HG02588 (cell line): ENCODE measurements around the gene PDLIM5.

Source experiments
- ATAC-seq: cut with Tn5 transposase; IDR thresholded peaks from one replicate; pipeline ENCODE4 v1.9.1; 2021; ENCODE audit warnings: mild to moderate bottlenecking, moderate library complexity; ENCODE audit not compliant: unreplicated experiment

Gene PDLIM5

DNA sequence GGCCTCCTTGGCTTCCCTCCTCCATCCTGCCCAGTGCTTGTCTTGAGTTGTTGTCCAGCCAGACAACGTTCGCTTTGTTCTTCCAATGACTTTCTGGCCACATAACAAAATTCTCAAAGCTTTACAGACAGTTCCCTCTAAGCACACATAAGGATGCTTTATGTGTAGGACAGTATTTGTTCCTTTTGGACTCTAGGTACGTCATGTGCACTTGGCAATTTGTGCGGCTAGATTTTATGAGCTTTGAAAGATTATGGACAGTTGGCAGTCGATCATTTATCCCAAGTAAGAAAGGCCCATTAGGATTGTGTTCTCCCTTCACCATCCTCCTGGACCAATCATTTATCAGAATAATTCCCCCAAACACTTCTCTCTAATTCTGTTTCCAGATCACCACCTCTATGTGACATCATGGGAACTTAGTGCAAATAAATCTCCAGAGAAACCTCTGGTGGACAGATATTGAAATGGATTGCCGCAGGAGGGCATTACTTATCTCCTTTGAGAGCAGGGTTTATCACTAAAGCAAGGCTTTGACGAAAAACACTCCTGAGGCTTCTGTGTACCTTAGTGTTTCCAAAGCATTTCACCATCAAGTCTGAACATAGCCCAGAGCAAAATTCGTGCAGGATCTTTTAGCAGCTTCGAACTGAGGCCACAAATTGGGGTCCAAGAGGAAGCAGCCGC is 228.6 kb downstream of the PDLIM5 start:
- no peak for ATAC-seq

DNA sequence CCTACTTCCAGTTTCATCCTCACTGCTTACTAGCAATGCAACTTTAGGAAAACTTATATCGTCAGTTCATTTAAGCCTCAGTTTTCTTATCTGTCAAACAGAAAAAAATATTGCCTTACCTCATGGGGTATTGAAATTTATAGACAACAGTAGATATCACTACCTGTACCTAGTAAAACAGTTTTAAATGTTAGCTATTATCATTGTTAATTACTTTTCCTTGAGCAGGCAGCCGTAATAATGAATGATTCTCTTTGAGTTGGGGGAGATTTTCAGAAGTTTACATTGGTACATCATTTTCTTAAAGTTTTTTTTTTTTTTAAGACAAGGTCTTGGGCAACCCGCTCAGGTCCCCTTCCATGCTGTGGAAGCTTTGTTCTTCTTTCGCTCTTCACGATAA is 234.3 kb downstream of the PDLIM5 start:
- ATAC-seq = no peak

DNA sequence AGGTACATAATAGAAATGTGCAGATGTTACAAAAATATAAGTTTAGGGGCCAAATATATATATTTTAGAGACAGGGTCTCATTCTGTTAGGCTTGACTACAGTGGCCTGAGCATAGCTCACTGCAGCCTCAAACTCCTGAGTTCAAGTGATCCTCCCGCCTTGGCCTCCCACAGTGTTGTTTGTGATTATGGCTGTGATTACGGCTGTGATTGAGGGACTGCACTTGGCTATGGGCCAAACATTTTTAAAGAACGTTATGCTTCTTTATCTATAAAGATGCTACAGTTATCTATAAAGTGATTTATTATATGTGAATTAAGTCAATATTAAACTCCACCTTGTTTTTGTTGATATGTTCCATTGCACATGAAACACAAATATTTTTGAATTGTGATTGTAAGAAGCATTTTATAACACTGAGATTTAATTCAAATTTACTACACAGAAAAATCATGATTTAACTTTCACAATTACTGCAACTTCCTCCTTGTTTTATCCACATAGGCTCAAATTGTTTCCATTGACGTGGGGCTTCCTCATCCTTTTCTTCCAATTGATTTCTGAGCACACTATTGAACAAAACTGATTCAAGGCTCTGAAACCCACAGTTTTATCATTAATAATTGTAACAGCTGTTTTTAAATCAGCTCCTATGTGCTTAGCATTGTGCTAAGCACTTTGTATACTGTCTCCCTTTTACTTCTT is 237.6 kb downstream of the PDLIM5 start:
- no peak for ATAC-seq

DNA sequence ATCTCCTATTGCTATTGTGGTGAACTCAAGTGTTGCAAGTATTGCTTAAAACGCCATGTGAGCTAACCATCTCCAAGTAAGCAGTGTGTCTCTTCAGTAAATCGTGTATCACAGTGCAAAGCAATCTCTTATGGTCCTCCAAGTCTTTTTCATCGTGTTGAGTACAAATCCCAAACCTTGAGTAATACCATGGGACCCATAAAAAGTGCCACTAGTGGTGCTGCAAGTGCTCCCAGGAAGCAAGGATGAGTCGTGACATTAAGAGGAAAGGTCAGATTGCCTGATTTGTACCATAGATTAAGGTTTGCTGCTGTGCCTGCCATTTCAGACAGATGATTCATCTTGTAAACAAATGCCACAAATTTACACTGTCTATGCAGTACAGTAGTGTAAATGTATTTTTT is 239.1 kb downstream of the PDLIM5 start:
- ATAC-seq = no peak

DNA sequence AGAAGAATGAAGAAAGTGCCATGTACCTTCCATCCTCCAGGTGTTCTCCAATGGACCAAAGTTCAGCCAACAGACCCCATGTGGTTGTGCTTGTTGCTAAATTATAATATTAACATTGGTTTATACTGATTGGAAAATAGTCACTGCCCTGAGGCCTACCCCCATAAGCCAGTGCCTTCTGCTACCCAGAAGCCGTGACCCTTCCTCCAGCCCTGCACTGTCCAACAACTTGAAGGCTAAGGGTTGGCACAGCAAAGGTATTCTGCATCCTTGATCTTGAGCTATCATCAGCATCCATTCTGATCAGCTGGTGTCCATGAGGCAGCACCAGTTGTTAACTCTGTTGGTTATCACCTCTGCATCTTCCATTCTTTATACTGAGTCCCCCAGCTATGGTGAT is 239.8 kb downstream of the PDLIM5 start:
- no peak for ATAC-seq

DNA sequence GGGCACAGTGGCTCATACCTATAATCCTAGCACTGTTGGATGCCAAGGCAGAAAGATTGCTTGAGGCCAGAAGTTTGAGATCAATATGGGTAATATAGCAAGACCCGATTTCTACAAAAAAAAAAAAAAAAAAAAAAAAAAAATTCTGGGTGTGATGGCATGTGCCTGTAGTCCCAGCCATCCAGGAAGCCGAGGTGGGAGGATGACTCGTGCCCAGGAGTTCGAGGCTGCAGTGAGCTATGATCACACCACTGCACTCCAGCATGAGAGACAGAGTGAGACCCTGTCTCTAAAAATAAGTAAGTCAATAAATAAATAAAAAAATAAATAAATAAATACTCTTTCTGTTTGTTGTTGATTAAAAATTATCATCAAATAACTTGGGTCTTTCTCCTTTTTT is 243.6 kb downstream of the PDLIM5 start:
- no peak for ATAC-seq

DNA sequence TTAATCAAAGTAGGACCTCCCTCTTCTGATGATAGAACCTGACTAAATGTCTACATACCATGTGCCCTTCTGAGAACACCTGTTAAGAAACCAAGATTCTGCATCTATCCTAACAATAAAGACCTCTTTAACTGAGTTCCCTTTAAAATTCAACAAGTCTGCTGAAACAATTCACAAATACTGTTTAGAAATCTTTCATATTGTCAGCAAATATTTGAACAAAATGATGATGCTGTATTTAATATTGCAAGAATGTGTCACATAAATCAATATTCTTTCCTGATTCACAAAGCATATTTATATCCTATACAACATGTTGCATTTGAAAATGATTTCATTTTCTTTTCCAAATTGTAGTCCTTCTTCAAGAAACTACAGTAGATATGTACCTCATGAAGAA is 246.4 kb downstream of the PDLIM5 start:
- no peak for ATAC-seq

DNA sequence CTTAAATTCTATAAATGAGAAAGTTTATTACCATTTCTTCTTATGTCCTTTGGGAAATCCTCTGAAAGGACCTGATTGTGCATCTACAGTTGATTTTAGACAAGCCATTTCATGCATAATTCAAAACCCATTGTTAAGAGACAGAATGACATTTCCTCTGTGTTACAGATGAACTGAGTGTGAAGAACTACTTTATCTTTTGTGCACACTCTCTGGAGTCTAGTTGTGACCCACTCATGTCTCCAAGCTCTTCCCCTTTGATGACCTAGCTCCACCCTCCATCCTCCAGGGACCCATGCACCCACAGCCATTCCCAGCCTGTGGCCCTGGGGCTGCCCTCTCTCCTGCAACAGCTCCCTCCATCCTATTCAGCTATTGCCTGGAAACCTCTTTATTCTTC is 248.6 kb downstream of the PDLIM5 start:
- ATAC-seq = no peak

DNA sequence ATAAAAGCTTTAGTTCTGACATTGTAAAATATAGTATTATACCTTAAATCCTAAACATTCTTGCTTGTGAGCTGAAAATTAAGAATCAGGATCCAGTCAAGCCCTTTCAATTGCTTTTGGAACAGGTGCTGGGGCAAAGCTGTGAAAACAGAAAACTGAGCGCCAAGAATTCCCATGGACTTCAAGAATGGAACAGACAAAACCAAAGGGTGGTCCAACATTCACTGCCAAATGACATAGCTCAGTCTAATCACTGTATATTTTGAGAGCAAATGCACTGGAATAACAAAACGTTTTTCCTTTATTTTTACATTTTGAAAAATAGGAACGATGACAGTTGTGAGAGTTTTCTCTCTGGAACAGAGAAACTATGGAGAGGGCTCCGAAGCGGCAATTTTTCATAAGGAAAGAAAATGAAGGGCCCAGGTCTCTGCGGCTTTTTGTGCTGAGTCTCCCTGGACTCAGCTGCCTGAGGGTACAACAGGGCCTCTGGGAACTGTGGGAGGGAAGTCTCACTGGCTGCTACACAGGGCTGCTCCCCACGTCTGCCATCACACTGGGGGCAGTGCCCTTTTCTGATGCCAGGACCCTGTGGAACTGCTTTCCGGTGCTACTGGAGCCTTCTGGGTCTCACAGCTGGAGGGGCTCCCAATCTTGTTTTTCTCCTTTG is 250.0 kb downstream of the PDLIM5 start:
- ATAC-seq = no peak

DNA sequence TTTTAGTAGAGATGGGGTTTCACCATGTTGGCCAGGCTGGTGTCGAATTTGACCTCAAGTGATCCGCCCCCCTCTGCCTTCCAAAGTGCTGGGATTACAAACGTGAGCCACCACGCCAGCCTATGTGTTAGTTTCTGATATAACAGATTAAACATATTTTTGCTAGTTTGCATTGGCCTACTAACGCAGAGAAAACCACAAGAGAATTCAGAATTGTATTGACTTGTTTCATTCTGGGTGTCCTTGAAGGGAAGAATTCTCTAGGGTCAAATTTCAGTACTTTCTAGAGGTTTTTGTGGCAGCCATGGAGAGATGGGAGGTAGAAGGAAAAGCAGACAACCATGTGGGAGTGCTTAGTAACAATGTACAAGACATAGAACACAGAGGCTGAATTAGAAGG is 259.9 kb downstream of the PDLIM5 start:
- ATAC-seq = no peak

DNA sequence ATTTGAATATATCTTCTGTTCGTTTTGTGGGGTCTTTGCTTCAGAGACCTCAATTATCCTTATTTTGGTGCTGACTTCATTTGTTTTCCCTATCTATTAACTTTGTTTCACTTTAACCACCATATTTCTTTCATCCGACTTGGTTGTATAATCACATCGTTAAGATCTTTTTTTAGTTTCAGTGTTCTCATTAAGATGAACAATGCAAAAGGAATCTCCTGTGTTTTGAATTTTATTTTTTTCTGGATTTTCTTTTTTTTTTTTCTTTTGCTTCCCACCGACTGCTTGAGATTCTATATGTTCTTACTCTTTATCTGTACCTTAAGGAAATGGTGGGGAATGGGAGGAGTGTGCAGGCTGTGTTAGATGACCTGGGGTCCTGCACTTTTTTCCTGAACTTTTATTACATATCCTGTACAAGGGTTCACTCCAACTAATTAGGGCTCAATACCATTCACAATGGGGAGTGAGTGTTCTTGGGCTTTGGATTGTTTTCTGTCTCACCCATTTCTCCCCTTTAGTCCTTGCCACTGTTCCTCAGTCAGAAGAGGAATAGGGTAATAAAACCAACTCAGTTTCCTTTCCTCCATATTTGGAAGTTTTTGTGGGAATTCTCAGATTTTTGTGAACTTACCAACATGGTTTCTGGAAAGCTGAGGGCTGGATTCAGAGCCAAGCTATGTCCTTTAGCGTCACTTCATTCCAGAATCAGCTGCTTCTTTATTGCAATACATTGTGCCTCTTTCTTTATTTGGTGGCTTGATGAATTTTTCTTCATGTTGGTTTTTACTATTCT is 262.8 kb downstream of the PDLIM5 start:
- ATAC-seq = no peak

DNA sequence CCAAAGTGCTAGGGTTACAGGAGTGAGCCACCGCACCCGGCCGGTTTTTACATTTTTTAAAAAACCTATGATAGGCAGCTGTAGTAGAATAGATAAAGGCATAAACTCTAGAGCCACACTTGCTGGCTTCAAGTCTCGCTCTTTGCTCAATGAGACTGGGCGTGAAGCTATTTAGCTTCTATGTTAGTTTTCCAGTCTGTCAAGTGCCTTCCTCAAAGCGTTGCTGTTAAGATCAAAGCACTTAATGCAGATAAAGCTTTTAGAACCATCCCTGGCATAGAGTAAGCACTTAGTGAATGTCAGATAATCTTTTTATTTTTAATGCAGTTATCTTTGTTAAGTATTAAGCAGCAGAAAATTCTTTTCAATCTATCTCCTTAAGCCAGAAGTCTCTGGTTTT is 264.0 kb downstream of the PDLIM5 start:
- ATAC-seq = no peak
